Measurements from ENCODE around the gene CCDC142.

GRCh38 chr2:74429487-74430451 is 53.0 kb downstream of the CCDC142 start:
- TF ChIP-seq, protein P1, sequence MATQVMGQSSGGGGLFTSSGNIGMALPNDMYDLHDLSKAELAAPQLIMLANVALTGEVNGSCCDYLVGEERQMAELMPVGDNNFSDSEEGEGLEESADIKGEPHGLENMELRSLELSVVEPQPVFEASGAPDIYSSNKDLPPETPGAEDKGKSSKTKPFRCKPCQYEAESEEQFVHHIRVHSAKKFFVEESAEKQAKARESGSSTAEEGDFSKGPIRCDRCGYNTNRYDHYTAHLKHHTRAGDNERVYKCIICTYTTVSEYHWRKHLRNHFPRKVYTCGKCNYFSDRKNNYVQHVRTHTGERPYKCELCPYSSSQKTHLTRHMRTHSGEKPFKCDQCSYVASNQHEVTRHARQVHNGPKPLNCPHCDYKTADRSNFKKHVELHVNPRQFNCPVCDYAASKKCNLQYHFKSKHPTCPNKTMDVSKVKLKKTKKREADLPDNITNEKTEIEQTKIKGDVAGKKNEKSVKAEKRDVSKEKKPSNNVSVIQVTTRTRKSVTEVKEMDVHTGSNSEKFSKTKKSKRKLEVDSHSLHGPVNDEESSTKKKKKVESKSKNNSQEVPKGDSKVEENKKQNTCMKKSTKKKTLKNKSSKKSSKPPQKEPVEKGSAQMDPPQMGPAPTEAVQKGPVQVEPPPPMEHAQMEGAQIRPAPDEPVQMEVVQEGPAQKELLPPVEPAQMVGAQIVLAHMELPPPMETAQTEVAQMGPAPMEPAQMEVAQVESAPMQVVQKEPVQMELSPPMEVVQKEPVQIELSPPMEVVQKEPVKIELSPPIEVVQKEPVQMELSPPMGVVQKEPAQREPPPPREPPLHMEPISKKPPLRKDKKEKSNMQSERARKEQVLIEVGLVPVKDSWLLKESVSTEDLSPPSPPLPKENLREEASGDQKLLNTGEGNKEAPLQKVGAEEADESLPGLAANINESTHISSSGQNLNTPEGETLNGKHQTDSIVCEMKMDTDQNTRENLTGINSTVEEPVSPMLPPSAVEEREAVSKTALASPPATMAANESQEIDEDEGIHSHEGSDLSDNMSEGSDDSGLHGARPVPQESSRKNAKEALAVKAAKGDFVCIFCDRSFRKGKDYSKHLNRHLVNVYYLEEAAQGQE (IDR thresholded peaks at IDR 0.05), result peak; percentile 57
- TF ChIP-seq CTCF (IDR thresholded peaks at IDR 0.05; ENCODE audit: low read depth, low read length, missing input control) (no peak), TAF1 (conservative IDR thresholded peaks at IDR 0.05) (no peak), YY1 (IDR thresholded peaks at IDR 0.05) (peak; percentile 76), RAD21 (IDR thresholded peaks at IDR 0.05) (peak; percentile 46 to 64), FOXA2 (IDR thresholded peaks at IDR 0.05) (no peak), MAX (IDR thresholded peaks at IDR 0.05) (peak; percentile 34), JUND (IDR thresholded peaks at IDR 0.05) (peak in 1 of 2 donors; percentile 45), EGR1 (IDR thresholded peaks at IDR 0.05; ENCODE audit: low read depth in 2 of 2) (peak in 1 of 2 donors; percentile 13), SP1 (IDR thresholded peaks at IDR 0.05) (peak; percentile 89), RXRA (IDR thresholded peaks at IDR 0.05) (peak; percentile 87 to 88)
- TF ChIP-seq, protein P2, sequence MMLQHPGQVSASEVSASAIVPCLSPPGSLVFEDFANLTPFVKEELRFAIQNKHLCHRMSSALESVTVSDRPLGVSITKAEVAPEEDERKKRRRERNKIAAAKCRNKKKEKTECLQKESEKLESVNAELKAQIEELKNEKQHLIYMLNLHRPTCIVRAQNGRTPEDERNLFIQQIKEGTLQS (IDR thresholded peaks at IDR 0.05), result peak; percentile 29

All from liver (tissue), 3 donors.